Chondrocyte (in vitro differentiated cells): ENCODE measurements around the gene CALR. TPM values are rescaled to one million over a fixed set of nuclear protein-coding genes. Genes with fewer than 3 reads are reported as not detected.
"Not testable (repeated sequence)": the region's sequence is repeated elsewhere in the genome, so short reads cannot be mapped to it uniquely, and the experiment has no call there.

Experiments
- DNase-seq: peaks from one replicate; pipeline ENCODE4 v3.0.0; 2021; ENCODE audit warnings: mixed read lengths, low spot score
- H3K27ac Mint-ChIP-seq: one replicate; pipeline ENCODE4 v1.8.0; 2021; ENCODE audit warnings: mild to moderate bottlenecking, moderate library complexity, mixed read lengths; ENCODE audit not compliant: unreplicated experiment
- H3K27me3 Mint-ChIP-seq: 2 replicates; pipeline ENCODE4 v1.8.0; 2021; ENCODE audit warnings: low read depth, mixed read lengths
- H3K36me3 Mint-ChIP-seq: 2 replicates; pipeline ENCODE4 v1.8.0; 2021; ENCODE audit warnings: low read depth, mixed read lengths
- H3K4me1 Mint-ChIP-seq: 2 replicates; pipeline ENCODE4 v1.8.0; 2021; ENCODE audit warnings: low read depth, mild to moderate bottlenecking, mixed read lengths
- H3K4me3 Mint-ChIP-seq: one replicate; pipeline ENCODE4 v1.8.0; 2021; ENCODE audit warnings: mild to moderate bottlenecking, moderate library complexity, mixed read lengths; ENCODE audit not compliant: unreplicated experiment
- H3K9me3 Mint-ChIP-seq: 2 replicates; pipeline ENCODE4 v1.8.0; 2021; ENCODE audit warnings: low read depth, mixed read lengths
- CTCF ChIP-seq: fragments of 200-600 bp; sonication (generic); IDR thresholded peaks from 2 replicates; pipeline ENCODE4 v1.5.0; 2021; ENCODE audit warnings: antibody characterized with exemption, mild to moderate bottlenecking, moderate library complexity
- long read RNA-seq: library from polyadenylated mRNA; stranded (forward); transcript quantifications from one replicate; pipeline ENCODE4 v2.0.0, GENCODE V29; 2021
- total RNA-seq: library from RNA; stranded (reverse); gene quantifications from 3 replicates; pipeline ENCODE4 v1.2.1, GENCODE V29; 2021

Gene CALR
- 1,165 to 1,556 TPM (median 1,179 TPM) in 3 replicates for total RNA-seq
- long read RNA-seq, transcript CALR-201 (9 exons, 1,903 nt): major isoform, 714 of 798 reads
- long read RNA-seq, partial matches to known transcripts: 44 of 798 reads
- long read RNA-seq, other reads (novel, unspliced or antisense): 37 of 798 reads

DNA sequence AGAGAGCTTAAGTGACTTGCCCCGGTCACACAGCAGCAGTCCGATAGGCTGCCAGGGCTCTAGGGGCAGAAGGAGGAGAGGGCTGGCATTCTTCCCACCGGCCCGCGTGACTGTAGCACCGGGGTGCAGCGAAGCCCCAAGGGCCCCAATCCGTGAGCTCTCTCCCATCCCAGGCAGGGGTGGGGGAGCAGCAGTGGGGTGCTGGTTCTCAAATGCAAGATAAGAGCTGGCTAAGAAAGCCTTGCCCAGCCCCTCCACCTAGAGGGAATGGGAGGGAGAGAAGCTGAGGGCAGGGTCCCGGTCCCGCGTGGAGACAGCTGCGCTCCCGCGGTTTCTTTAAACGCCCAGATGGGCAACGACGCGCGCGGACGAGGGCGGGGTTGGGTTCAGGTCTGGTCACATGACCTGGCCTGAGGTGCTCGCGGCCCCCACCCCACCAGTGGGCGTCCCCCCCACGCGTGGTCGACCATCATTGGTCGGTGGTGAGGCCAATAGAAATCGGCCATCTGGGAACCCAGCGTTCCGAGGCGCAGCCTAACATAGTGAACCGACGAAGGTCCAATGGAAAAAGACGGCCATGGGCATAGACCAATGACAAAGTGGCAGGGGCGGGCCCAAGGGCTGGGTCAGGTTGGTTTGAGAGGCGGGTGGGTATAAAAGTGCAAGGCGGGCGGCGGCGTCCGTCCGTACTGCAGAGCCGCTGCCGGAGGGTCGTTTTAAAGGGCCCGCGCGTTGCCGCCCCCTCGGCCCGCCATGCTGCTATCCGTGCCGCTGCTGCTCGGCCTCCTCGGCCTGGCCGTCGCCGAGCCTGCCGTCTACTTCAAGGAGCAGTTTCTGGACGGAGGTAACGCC, at the start of gene CALR:
CALR (plus strand) TSS at position 683 of the 852 bp plus-strand sequence; CDS start at position 754, 71 bp downstream.
- H3K4me1 Mint-ChIP-seq: peaks cover 53% of the 10 kb centered on the region
- no peak for TF ChIP-seq CTCF
- H3K27ac Mint-ChIP-seq: peak within 1 kb of the TSS; percentile 94
- H3K36me3 Mint-ChIP-seq: peaks cover 26% of the 10 kb centered on the region
- peak; percentile 99 for DNase-seq
- H3K27me3 Mint-ChIP-seq: no peaks in the 10 kb centered on the region
- peak within 1 kb of the TSS; percentile 97 for H3K4me3 Mint-ChIP-seq
- no peaks in the 10 kb centered on the region for H3K9me3 Mint-ChIP-seq

DNA sequence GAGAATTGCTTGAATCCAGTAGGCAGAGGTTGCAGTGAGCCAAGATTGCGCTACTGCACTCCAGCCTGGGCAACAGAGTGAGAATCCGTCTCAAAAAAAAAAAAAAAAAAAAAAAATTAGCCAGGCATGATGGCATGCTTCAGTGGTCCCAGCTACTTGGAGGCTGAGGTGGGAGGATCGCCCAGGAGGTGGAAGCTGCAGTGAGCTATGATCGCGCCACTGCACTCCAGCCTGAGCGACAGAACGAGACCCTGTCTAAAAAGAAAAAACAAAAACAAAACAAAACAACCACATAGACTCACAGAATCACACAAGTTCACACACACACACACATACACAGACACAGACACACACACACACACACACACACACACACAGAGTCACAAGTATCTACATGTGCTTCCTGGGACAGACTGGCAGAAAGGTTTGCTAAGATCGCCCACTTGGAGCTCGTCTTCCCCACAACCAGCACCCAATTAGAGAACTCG, 48.1 kb upstream of the CALR start:
- H3K4me1 Mint-ChIP-seq: peaks cover 24% of the 10 kb centered on the region

DNA sequence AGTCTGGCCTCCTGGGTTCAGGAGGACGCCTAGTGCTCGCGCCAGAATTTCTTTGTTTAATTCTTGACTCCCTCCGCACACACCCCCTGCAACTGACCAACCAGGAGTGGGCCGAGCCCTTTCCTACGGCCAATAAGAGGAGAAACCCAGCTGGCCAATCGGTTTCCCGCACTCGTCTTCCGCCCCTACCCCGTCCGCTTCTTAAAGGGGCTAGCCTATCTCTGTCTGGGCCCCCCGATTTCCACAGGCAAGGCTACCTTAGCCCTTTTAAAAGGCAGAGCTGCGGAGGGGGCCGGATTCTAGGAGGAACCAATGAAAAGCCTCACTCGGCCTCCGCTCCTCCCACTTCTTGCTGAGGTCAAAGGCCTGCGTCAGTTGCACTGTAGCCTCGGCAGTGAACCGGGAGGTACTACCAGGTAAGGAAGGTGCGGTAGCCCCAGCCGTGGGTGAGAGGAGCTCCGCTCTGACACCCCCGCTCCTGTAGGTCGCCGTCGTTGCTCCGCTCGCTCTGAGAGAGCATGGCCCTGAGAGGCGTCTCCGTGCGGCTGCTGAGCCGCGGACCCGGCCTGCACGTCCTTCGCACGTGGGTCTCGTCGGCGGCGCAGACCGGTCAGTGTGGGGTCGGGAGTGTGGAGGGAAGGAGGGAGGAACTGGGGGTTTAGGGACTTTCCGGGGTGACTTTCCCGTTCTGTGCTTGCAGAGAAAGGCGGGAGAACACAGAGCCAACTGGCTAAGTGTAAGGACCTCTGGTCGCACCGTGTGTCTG, 47.4 kb upstream of the CALR start, which contains the start of gene GCDH:
GCDH (plus strand) TSS at position 374 of the 766 bp plus-strand sequence; CDS start at position 519, 145 bp downstream.
- Mint-ChIP-seq H3K4me3 (peak within 1 kb of the TSS; percentile 95), H3K27me3 (peaks cover 7% of the 10 kb centered on the region), H3K9me3 (no peaks in the 10 kb centered on the region), H3K4me1 (peaks cover 24% of the 10 kb centered on the region), H3K36me3 (peaks cover 3% of the 10 kb centered on the region), H3K27ac (peak within 1 kb of the TSS; percentile 89)
- peak; percentile 99 for DNase-seq
- TF ChIP-seq CTCF: no peak

More for the DNA sequence above, 48.1 kb upstream of the CALR start:
- H3K36me3 Mint-ChIP-seq, H3K9me3 Mint-ChIP-seq, DNase-seq, H3K27me3 Mint-ChIP-seq: not testable (repeated sequence)
- peak overlapping the region; percentile 95 for H3K4me3 Mint-ChIP-seq
- peak overlapping the region; percentile 89 for H3K27ac Mint-ChIP-seq

DNA sequence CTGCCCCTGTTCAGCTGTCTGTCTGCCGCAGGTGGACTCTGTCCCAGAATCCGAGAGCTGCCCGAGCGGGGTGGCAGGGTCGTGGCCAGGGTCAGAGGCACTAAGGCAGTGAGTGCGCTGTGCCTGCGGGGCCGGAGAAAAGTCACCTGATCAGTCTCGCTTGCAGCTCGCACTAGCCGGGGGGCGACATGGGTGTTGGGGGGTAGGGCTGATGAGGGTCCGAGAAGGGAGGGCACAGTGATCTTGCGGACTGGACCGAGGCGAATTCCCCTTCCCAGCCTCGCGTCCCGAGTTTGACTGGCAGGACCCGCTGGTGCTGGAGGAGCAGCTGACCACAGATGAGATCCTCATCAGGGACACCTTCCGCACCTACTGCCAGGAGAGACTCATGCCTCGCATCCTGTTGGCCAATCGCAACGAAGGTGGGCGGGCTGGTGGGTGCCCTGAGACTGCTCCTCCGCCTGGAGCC, 46.8 kb upstream of the CALR start:
- H3K9me3 Mint-ChIP-seq: no peaks in the 10 kb centered on the region
- no peak for TF ChIP-seq CTCF

GRCh38 chr19:12893582-12893981, 44.8 kb upstream of the CALR start:
- no peak for DNase-seq
- H3K4me3 Mint-ChIP-seq: no peak overlapping the region
- H3K9me3 Mint-ChIP-seq: no peaks in the 10 kb centered on the region
- peaks cover 20% of the 10 kb centered on the region for H3K4me1 Mint-ChIP-seq
- peaks cover 6% of the 10 kb centered on the region for H3K36me3 Mint-ChIP-seq
- no peak overlapping the region for H3K27ac Mint-ChIP-seq
- no peak for TF ChIP-seq CTCF
- H3K27me3 Mint-ChIP-seq: no peaks in the 10 kb centered on the region

More for the DNA sequence above, 46.8 kb upstream of the CALR start:
- Mint-ChIP-seq H3K27me3 (peaks cover 3% of the 10 kb centered on the region), H3K4me3 (peak overlapping the region; percentile 95), H3K36me3 (peaks cover 3% of the 10 kb centered on the region), H3K27ac (peak overlapping the region; percentile 89), H3K4me1 (peaks cover 20% of the 10 kb centered on the region)
- DNase-seq: no peak
